HEK293T (cell line): ENCODE measurements around the gene CHCHD3.

Experiments
- FOXA1 ChIP-seq: fragments of 450-650 bp; IDR thresholded peaks from 2 replicates; pipeline ENCODE4 v1.6.1; 2016; ENCODE audit warnings: mild to moderate bottlenecking
- LEF1 ChIP-seq: fragments of 450-650 bp; IDR thresholded peaks from 2 replicates; pipeline ENCODE4 v1.6.1; 2017; ENCODE audit warnings: mild to moderate bottlenecking, borderline replicate concordance

DNA sequence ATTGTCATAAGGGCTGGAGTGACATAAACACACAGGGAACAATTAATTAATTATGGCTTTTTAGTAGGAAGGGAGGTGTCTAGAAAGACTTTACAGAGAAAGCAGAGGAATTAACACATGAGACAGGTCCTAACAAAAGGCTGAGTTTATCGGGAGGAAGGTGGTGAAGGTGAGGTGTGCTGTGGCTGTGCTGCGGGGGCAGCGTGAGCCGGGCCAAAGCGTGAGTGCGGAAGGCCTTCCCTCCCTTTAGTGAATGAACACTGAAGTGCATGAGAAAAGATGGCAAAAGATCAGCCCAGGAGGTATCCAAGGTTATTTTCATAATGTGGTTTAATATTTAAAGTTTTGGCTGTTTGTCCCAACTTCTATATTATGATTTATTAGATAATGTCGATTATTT, 262.2 kb downstream of the CHCHD3 start:
- TF ChIP-seq FOXA1 (no peak), LEF1 (no peak)
